HCT116 (cell line): ENCODE measurements around the gene ETFA. TPM values are rescaled to one million over a fixed set of nuclear protein-coding genes. Genes with fewer than 3 reads are reported as not detected.

Source experiments
- ATAC-seq: fragments of 200-7000 bp; cut with Tn5 transposase; 2 replicates; pipeline ENCODE4 v1.9.1; 2020; ENCODE audit warnings: mild to moderate bottlenecking, moderate library complexity
- BruUV-seq: library from RNA; stranded (reverse); fragments of 400-500 nt; replicated peaks from 2 replicates; lab custom pipeline; 2021; lab: Mats Ljungman, UMichigan
- CTCF ChIA-PET: fragments of 300-600 bp; sonication (Branson Sonifier 250); formaldehyde crosslinking; loops from one replicate; lab custom pipeline; 2021; ENCODE audit warnings: antibody characterized with exemption; lab: Charles Lee
- POLR2A ChIA-PET: fragments of 300-600, 350-600 bp; sonication (Branson Sonifier 250); formaldehyde crosslinking; loops from one replicate; lab custom pipeline; 2021; ENCODE audit warnings: antibody characterized with exemption; lab: Charles Lee
- RAD21 ChIA-PET, 2 experiments: fragments of 300-600 bp; sonication (Branson Sonifier 250); formaldehyde crosslinking; loops; one replicate each; lab custom pipeline; 2023; ENCODE audit warnings: low total read pairs in 2 of 2; ENCODE audit not compliant: uncharacterized antibody in 2 of 2, unreplicated experiment in 2 of 2, low non-redundant PET in 1 of 2; lab: Charles Lee
- DNase-seq: peaks from one replicate; pipeline ENCODE4 v3.0.0-alpha.2; 2010; ENCODE audit warnings: low read depth, low spot score
- H2AFZ ChIP-seq: fragments of 200-600 bp; shearing (Covaris generic), sonication (generic); 2 replicates; pipeline ENCODE4 v1.6.1; 2017; ENCODE audit warnings: low read depth, mixed run types, mixed read lengths, antibody characterized with exemption, low read length; ENCODE audit not compliant: poor library complexity, severe bottlenecking
- H3K27ac ChIP-seq: 2 replicates; pipeline ENCODE4 v1.5.1; 2012; ENCODE audit warnings: low read depth, low read length
- H3K27me3 ChIP-seq: fragments of 200-600 bp; sonication (generic); 2 replicates; pipeline ENCODE4 v1.6.1; 2016; ENCODE audit warnings: mixed run types, low read length, mixed read lengths; ENCODE audit not compliant: insufficient read depth
- H3K36me3 ChIP-seq, 2 experiments: fragments of 200-500 bp in 1 of 2; fragments of 200-600 bp in 1 of 2; sonication (Bioruptor generic) in 1 of 2; sonication (generic) in 1 of 2; 2 replicates each; pipeline versions ENCODE4 v1.5.1 to v1.6.1; 2014 to 2016; ENCODE audit warnings: low read length in 2 of 2, inconsistent platforms in 1 of 2, mixed read lengths in 1 of 2, mixed run types in 1 of 2; ENCODE audit not compliant: insufficient read depth in 2 of 2, control insufficient read depth in 1 of 2
- H3K4me1 ChIP-seq, 2 experiments: fragments of 200-600 bp in 1 of 2; sonication (generic) in 1 of 2; 2 replicates each; pipeline versions ENCODE4 v1.5.1 to v1.6.1; 2012 to 2017; ENCODE audit warnings: low read length in 2 of 2, inconsistent platforms in 1 of 2, mild to moderate bottlenecking in 1 of 2, mixed read lengths in 1 of 2, mixed run types in 1 of 2, moderate library complexity in 1 of 2; ENCODE audit not compliant: insufficient read depth in 2 of 2, control insufficient read depth in 1 of 2
- H3K4me2 ChIP-seq: fragments of 200-600 bp; sonication (generic); 2 replicates; pipeline ENCODE4 v1.6.1; 2017; ENCODE audit warnings: mixed run types, low read length, mixed read lengths
- H3K4me3 ChIP-seq, 2 experiments: fragments of 200-600 bp in 1 of 2; sonication (generic) in 1 of 2; replicated peaks in 1 of 2; 2 replicates each; pipeline ENCODE4 v1.5.1; 2011 to 2016; ENCODE audit warnings: low read length in 2 of 2, control low read depth in 1 of 2, low read depth in 1 of 2, mild to moderate bottlenecking in 1 of 2, mixed read lengths in 1 of 2, mixed run types in 1 of 2
- H3K79me2 ChIP-seq: fragments of 200-600 bp; sonication (generic); 2 replicates; pipeline ENCODE4 v1.6.1; 2017; ENCODE audit warnings: mild to moderate bottlenecking, mixed run types, low read length, moderate library complexity, mixed read lengths; ENCODE audit not compliant: insufficient read depth
- H3K9ac ChIP-seq: fragments of 200-600 bp; sonication (generic); 2 replicates; pipeline ENCODE4 v1.6.1; 2016; ENCODE audit warnings: low read length, mixed read lengths
- H3K9me2 ChIP-seq: fragments of 200-600 bp; sonication (generic), shearing (Covaris generic); 2 replicates; pipeline ENCODE4 v1.6.1; 2017; ENCODE audit warnings: mixed run types, mild to moderate bottlenecking, moderate library complexity; ENCODE audit not compliant: insufficient read depth
- H3K9me3 ChIP-seq, 2 experiments: fragments of 200-500 bp in 1 of 2; fragments of 200-600 bp in 1 of 2; sonication (Bioruptor generic) in 1 of 2; sonication (generic) in 1 of 2; 2 replicates each; pipeline ENCODE4 v1.6.1; 2014 to 2017; ENCODE audit warnings: low read length in 2 of 2, mixed read lengths in 2 of 2, inconsistent platforms in 1 of 2, low read depth in 1 of 2, mild to moderate bottlenecking in 1 of 2, mixed run types in 1 of 2, moderate library complexity in 1 of 2; ENCODE audit not compliant: control insufficient read depth in 1 of 2, insufficient read depth in 1 of 2
- H4K20me1 ChIP-seq: fragments of 200-600 bp; sonication (generic), shearing (Covaris generic); 2 replicates; pipeline ENCODE4 v1.6.1; 2017; ENCODE audit warnings: mixed run types, mild to moderate bottlenecking, moderate library complexity; ENCODE audit not compliant: insufficient read depth
- ELF1 ChIP-seq: IDR thresholded peaks from 2 replicates; pipeline ENCODE4 v1.6.1; 2012; ENCODE audit warnings: low read depth, borderline replicate concordance
- EZH2 ChIP-seq: fragments of 200-600 bp; sonication (generic); IDR thresholded peaks from 2 replicates; pipeline ENCODE4 v1.6.1; 2017; ENCODE audit warnings: antibody characterized with exemption, mixed run types
- JUND ChIP-seq: IDR thresholded peaks from 2 replicates; pipeline ENCODE4 v1.6.1; 2012
- POLR2A ChIP-seq: IDR thresholded peaks from 2 replicates; pipeline ENCODE4 v1.7.0; 2011; ENCODE audit warnings: borderline replicate concordance; ENCODE audit not compliant: insufficient read depth, insufficient read length; ENCODE audit errors: extremely low read depth
- POLR2AphosphoS5 ChIP-seq: IDR thresholded peaks from 2 replicates; pipeline ENCODE4 v1.6.1; 2011; ENCODE audit warnings: mild to moderate bottlenecking, low read depth, low read length, moderate library complexity
- SP1 ChIP-seq: IDR thresholded peaks from 2 replicates; pipeline ENCODE4 v1.6.1; 2012; ENCODE audit warnings: low read depth
- intact Hi-C: fragments of 100-400 bp; cut with micrococcal nuclease; formaldehyde crosslinking; loops from 2 replicates; pipeline ENCODE4 v1.10.0; 2022
- total RNA-seq: library from RNA; stranded (reverse); gene quantifications from one replicate; pipeline ENCODE4 v1.2.1, GENCODE V29; 2021; ENCODE audit not compliant: unreplicated experiment
- TF ChIP-seq, protein P1 (sequence below): IDR thresholded peaks from 2 replicates; pipeline ENCODE4 v1.6.1; 2012
- TF ChIP-seq, protein P2 (sequence below): IDR thresholded peaks from 2 replicates; pipeline ENCODE4 v1.6.1; 2011; ENCODE audit warnings: mild to moderate bottlenecking, low read length, moderate library complexity; ENCODE audit not compliant: insufficient replicate concordance; ENCODE audit errors: extremely low read depth

Gene ETFA
- total RNA-seq, 1 experiment from 2014 or later: 144 TPM

DNA sequence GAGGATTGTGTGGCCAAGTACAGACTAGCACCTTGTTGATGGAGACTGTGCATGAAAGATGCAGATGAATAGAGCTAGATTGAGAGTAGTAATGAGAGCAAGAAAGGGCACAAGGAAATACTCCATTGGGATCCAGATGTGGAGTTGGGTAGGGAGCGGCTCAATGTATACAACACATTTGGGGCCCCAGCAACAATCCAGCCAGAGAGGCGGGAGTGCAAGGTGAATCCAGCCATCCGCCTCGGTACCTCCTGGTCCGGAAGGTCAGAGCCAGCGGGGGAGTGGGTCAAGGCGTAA is 34.3 kb upstream of the ETFA start:
- TF ChIP-seq JUND: no peak
- no peak for TF ChIP-seq SP1
- TF ChIP-seq ELF1: no peak
- no peak for TF ChIP-seq POLR2AphosphoS5
- TF ChIP-seq, protein P1, sequence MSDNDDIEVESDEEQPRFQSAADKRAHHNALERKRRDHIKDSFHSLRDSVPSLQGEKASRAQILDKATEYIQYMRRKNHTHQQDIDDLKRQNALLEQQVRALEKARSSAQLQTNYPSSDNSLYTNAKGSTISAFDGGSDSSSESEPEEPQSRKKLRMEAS: no peak
- TF ChIP-seq POLR2A: no peak
- TF ChIP-seq, protein P2, sequence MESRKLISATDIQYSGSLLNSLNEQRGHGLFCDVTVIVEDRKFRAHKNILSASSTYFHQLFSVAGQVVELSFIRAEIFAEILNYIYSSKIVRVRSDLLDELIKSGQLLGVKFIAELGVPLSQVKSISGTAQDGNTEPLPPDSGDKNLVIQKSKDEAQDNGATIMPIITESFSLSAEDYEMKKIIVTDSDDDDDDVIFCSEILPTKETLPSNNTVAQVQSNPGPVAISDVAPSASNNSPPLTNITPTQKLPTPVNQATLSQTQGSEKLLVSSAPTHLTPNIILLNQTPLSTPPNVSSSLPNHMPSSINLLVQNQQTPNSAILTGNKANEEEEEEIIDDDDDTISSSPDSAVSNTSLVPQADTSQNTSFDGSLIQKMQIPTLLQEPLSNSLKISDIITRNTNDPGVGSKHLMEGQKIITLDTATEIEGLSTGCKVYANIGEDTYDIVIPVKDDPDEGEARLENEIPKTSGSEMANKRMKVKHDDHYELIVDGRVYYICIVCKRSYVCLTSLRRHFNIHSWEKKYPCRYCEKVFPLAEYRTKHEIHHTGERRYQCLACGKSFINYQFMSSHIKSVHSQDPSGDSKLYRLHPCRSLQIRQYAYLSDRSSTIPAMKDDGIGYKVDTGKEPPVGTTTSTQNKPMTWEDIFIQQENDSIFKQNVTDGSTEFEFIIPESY: no peak
- TF ChIP-seq EZH2: no peak
- no peak for DNase-seq
- peak overlapping the region; percentile 67 for H3K9ac ChIP-seq
- H3K79me2 ChIP-seq: no peaks in the 10 kb centered on the region
- RAD21 ChIA-PET: no interaction called here
- POLR2A ChIA-PET: interaction anchor here (0.8 to 6.6 kb wide), 2 partner anchors 9 to 521 kb away, joined by 3 to 39 read pairs; partner anchors contain the start of gene ISL2
- peak overlapping the region; percentile 84 for H3K4me2 ChIP-seq
- H4K20me1 ChIP-seq: no peaks in the 10 kb centered on the region
- peak; percentile 19 for ATAC-seq
- peak overlapping the region; percentile 63; the same call in 1 of the 2 replicates for H3K27ac ChIP-seq
- TSS peak; percentile 59 for BruUV-seq
- H3K4me3 ChIP-seq: peak overlapping the region; percentile 52 to 62
- intact Hi-C loops: no loop called here
- no peaks in the 10 kb centered on the region for H3K9me3 ChIP-seq
- H3K27me3 ChIP-seq: no peaks in the 10 kb centered on the region
- CTCF ChIA-PET: interaction anchor here (1.1 kb wide), 1 partner anchor 12 kb away, joined by 3 read pairs; no protein-coding TSS in a partner anchor
- H2AFZ ChIP-seq: no peak overlapping the region
- H3K9me2 ChIP-seq: no peaks in the 10 kb centered on the region
- peaks cover 5 to 11% of the 10 kb centered on the region in 2 experiments; a peak in 2 of 4 replicates for H3K4me1 ChIP-seq
- H3K36me3 ChIP-seq: peaks cover 0 to 4% of the 10 kb centered on the region in 2 experiments; a peak in 2 of 4 replicates
